ENCODE measurements around the gene SDHB.

- TF ChIP-seq CTCF (IDR thresholded peaks at IDR 0.05) (no peak), POLR2A (IDR thresholded peaks at IDR 0.05) (no peak)
These were observed 51.3 kb downstream of the SDHB start for GRCh38 chr1:17002524-17002902.

All from right lobe of liver (tissue), 4 donors.